Measurements from ENCODE around the gene ALCAM.

Gene ALCAM

GRCh38 chr3:105359098-105359762 is 7.5 kb upstream of the ALCAM start:
- Histone ChIP-seq H3K4me3 (ENCODE audit: low read depth, low read length) (no peak overlapping the region), H3K4me1 (ENCODE audit: control insufficient read depth, insufficient read depth, low read length) (no peaks in the 10 kb centered on the region), H3K36me3 (ENCODE audit: control insufficient read depth in 2 of 2, insufficient read depth in 1 of 2, low read length in 2 of 2) (no peaks in the 10 kb centered on the region), H3K9me3 (ENCODE audit: control insufficient read depth, insufficient read depth, low read depth, low read length) (no peaks in the 10 kb centered on the region), H3K27ac (ENCODE audit: extremely low read depth, low read depth, low read length) (no peak overlapping the region)
- POLR2A ChIA-PET, result no interaction called here
- CTCF ChIA-PET, result no interaction called here
- TF ChIP-seq KLF1 (tag by site-specific recombination; IDR thresholded peaks at IDR 0.05) (no peak), ZNF157 (tag by site-specific recombination; IDR thresholded peaks at IDR 0.05) (no peak), ZNF350 (tag by site-specific recombination; IDR thresholded peaks at IDR 0.05) (no peak), ZNF473 (tag by site-specific recombination; IDR thresholded peaks at IDR 0.05) (no peak), ZFHX2 (tag by site-specific recombination; conservative IDR thresholded peaks at IDR 0.05) (no peak), SP3 (tag by site-specific recombination; IDR thresholded peaks at IDR 0.05) (no peak), ZNF830 (tag by site-specific recombination; IDR thresholded peaks at IDR 0.05; ENCODE audit: low read depth) (no peak), ZNF266 (tag by site-specific recombination; IDR thresholded peaks at IDR 0.05; ENCODE audit: low read depth) (no peak), BCL6B (tag by site-specific recombination; IDR thresholded peaks at IDR 0.05) (no peak), REST (tag by site-specific recombination; IDR thresholded peaks at IDR 0.05) (no peak), ZNF664 (tag by site-specific recombination; IDR thresholded peaks at IDR 0.05) (no peak), ZNF660 (tag by site-specific recombination; IDR thresholded peaks at IDR 0.05) (no peak), ZNF600 (tag by site-specific recombination; IDR thresholded peaks at IDR 0.05) (no peak), ZNF24 (tag by site-specific recombination; IDR thresholded peaks at IDR 0.05) (no peak), ZNF530 (tag by site-specific recombination; IDR thresholded peaks at IDR 0.05; ENCODE audit: low read depth) (no peak), ZNF501 (tag by site-specific recombination; IDR thresholded peaks at IDR 0.05) (no peak), ZXDB (tag by site-specific recombination; IDR thresholded peaks at IDR 0.05) (no peak), ZNF174 (tag by site-specific recombination; IDR thresholded peaks at IDR 0.05) (no peak)
- TF ChIP-seq, protein P1, sequence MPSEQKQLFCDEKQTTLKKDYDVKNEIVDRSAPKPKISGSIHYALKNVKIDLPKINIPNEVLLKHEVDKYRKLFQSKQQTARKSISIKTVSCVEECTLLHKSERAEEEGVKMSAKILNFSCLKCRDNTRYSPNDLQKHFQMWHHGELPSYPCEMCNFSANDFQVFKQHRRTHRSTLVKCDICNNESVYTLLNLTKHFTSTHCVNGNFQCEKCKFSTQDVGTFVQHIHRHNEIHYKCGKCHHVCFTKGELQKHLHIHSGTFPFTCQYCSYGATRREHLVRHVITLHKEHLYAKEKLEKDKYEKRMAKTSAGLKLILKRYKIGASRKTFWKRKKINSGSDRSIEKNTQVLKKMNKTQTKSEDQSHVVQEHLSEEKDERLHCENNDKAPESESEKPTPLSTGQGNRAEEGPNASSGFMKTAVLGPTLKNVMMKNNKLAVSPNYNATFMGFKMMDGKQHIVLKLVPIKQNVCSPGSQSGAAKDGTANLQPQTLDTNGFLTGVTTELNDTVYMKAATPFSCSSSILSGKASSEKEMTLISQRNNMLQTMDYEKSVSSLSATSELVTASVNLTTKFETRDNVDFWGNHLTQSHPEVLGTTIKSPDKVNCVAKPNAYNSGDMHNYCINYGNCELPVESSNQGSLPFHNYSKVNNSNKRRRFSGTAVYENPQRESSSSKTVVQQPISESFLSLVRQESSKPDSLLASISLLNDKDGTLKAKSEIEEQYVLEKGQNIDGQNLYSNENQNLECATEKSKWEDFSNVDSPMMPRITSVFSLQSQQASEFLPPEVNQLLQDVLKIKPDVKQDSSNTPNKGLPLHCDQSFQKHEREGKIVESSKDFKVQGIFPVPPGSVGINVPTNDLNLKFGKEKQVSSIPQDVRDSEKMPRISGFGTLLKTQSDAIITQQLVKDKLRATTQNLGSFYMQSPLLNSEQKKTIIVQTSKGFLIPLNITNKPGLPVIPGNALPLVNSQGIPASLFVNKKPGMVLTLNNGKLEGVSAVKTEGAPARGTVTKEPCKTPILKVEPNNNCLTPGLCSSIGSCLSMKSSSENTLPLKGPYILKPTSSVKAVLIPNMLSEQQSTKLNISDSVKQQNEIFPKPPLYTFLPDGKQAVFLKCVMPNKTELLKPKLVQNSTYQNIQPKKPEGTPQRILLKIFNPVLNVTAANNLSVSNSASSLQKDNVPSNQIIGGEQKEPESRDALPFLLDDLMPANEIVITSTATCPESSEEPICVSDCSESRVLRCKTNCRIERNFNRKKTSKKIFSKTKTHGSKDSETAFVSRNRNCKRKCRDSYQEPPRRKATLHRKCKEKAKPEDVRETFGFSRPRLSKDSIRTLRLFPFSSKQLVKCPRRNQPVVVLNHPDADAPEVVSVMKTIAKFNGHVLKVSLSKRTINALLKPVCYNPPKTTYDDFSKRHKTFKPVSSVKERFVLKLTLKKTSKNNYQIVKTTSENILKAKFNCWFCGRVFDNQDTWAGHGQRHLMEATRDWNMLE (tag by site-specific recombination; conservative IDR thresholded peaks at IDR 0.05; ENCODE audit: low read depth), result no peak

All from HEK293 (cell line).